Trophoblast cell (in vitro differentiated cells and primary cell): ENCODE measurements around the gene SAMD4B.

Source experiments
- DNase-seq, 2 donors: peaks; one replicate each; pipeline ENCODE4 v3.0.0-alpha.2; 2016
- H2AFZ ChIP-seq: 2 replicates; pipeline ENCODE4 v1.6.1; 2013; ENCODE audit warnings: low read length, moderate library complexity, mild to moderate bottlenecking; ENCODE audit not compliant: insufficient read depth, poor library complexity
- H2AK5ac ChIP-seq: 2 replicates; pipeline ENCODE4 v1.6.1; 2013; ENCODE audit warnings: mild to moderate bottlenecking, low read length
- H2BK120ac ChIP-seq: 2 replicates; pipeline ENCODE4 v1.6.1; 2013; ENCODE audit warnings: low read length, mild to moderate bottlenecking, moderate library complexity; ENCODE audit not compliant: insufficient read depth, poor library complexity
- H2BK12ac ChIP-seq: 2 replicates; pipeline ENCODE4 v1.6.1; 2013; ENCODE audit warnings: mild to moderate bottlenecking, low read length, moderate library complexity
- H2BK5ac ChIP-seq: 2 replicates; pipeline ENCODE4 v1.6.1; 2013; ENCODE audit warnings: low read length, low read depth, moderate library complexity, mild to moderate bottlenecking; ENCODE audit not compliant: poor library complexity
- H3K14ac ChIP-seq: 2 replicates; pipeline ENCODE4 v1.6.1; 2013; ENCODE audit warnings: mild to moderate bottlenecking, low read length
- H3K18ac ChIP-seq: 2 replicates; pipeline ENCODE4 v1.6.1; 2013; ENCODE audit warnings: mild to moderate bottlenecking, low read length
- H3K23ac ChIP-seq: 2 replicates; pipeline ENCODE4 v1.6.1; 2013; ENCODE audit warnings: low read length
- H3K27ac ChIP-seq: 2 replicates; pipeline ENCODE4 v1.5.1; 2013; ENCODE audit warnings: low read depth, mild to moderate bottlenecking, inconsistent platforms, low read length, moderate library complexity
- H3K27me3 ChIP-seq: 2 replicates; pipeline ENCODE4 v1.6.1; 2013; ENCODE audit warnings: inconsistent platforms, mild to moderate bottlenecking, low read length, moderate library complexity; ENCODE audit not compliant: insufficient read depth
- H3K36me3 ChIP-seq, 2 experiments: 1 replicate in 1 of 2; 2 replicates in 1 of 2; pipeline ENCODE4 v1.6.1; 2013; ENCODE audit warnings: low read length in 2 of 2, mild to moderate bottlenecking in 2 of 2, moderate library complexity in 1 of 2; ENCODE audit not compliant: insufficient read depth in 2 of 2, control insufficient read depth in 1 of 2
- H3K4ac ChIP-seq: 2 replicates; pipeline ENCODE4 v1.6.1; 2013; ENCODE audit warnings: low read depth, mild to moderate bottlenecking, low read length, moderate library complexity
- H3K4me1 ChIP-seq, 2 experiments: 1 replicate in 1 of 2; 2 replicates in 1 of 2; pipeline ENCODE4 v1.6.1; 2013; ENCODE audit warnings: low read length in 2 of 2, mild to moderate bottlenecking in 2 of 2, moderate library complexity in 1 of 2; ENCODE audit not compliant: insufficient read depth in 2 of 2, control insufficient read depth in 1 of 2
- H3K4me2 ChIP-seq: 2 replicates; pipeline ENCODE4 v1.6.1; 2013; ENCODE audit warnings: inconsistent platforms, mild to moderate bottlenecking, low read length, moderate library complexity
- H3K4me3 ChIP-seq: 2 replicates; pipeline ENCODE4 v1.5.1; 2013; ENCODE audit warnings: mild to moderate bottlenecking, low read depth, low read length, inconsistent platforms
- H3K79me1 ChIP-seq: one replicate; pipeline ENCODE4 v1.6.1; 2013; ENCODE audit warnings: low read length
- H3K79me2 ChIP-seq: 2 replicates; pipeline ENCODE4 v1.6.1; 2013; ENCODE audit warnings: low read length, mild to moderate bottlenecking; ENCODE audit not compliant: control insufficient read depth, insufficient read depth, poor library complexity
- H3K9ac ChIP-seq: 2 replicates; pipeline ENCODE4 v1.6.1; 2013; ENCODE audit warnings: mild to moderate bottlenecking, low read length
- H3K9me3 ChIP-seq: 2 replicates; pipeline ENCODE4 v1.6.1; 2013; ENCODE audit warnings: low read depth, mild to moderate bottlenecking, control low read depth, inconsistent platforms, low read length; ENCODE audit not compliant: insufficient read depth
- H4K12ac ChIP-seq: 2 replicates; pipeline ENCODE4 v1.6.1; 2013; ENCODE audit warnings: low read depth, mild to moderate bottlenecking, low read length, moderate library complexity
- H4K8ac ChIP-seq: 2 replicates; pipeline ENCODE4 v1.6.1; 2013; ENCODE audit warnings: low read depth, mild to moderate bottlenecking, low read length, moderate library complexity
- H4K91ac ChIP-seq: one replicate; pipeline ENCODE4 v1.6.1; 2013; ENCODE audit warnings: low read depth, mild to moderate bottlenecking, low read length, moderate library complexity
- WGBS: extraction: QIAGEN DNeasy Blood & Tissue Kit; methylation state at CpG from one replicate; pipeline ENCODE4 v1.1.7; 2013; ENCODE audit warnings: missing lambda C conversion rate; ENCODE audit not compliant: insufficient read length, insufficient coverage; ENCODE audit errors: extremely low coverage; 5-methylcytosine and 5-hydroxymethylcytosine counted together

Gene SAMD4B

GRCh38 chr19:39410017-39410830, 68.0 kb downstream of the SAMD4B start:
- peaks cover 30 to 38% of the 10 kb centered on the region in 2 experiments for H3K4me1 ChIP-seq
- peak; percentile 58 to 61 for DNase-seq
- H4K8ac ChIP-seq: peak overlapping the region; percentile 93
- no peak overlapping the region for H3K23ac ChIP-seq
- H2AK5ac ChIP-seq: peak overlapping the region; percentile 91
- peak overlapping the region; percentile 83 for H4K12ac ChIP-seq
- H3K4me3 ChIP-seq: peak overlapping the region; percentile 65
- no peaks in the 10 kb centered on the region for H3K27me3 ChIP-seq
- H3K9me3 ChIP-seq: no peaks in the 10 kb centered on the region
- H3K14ac ChIP-seq: peak overlapping the region; percentile 95
- H2AFZ ChIP-seq: peak overlapping the region; percentile 20
- WGBS: no CpG with 5 or more reads among the region's 35 CpGs
- peak overlapping the region; percentile 91 for H3K9ac ChIP-seq
- peak overlapping the region; percentile 28 for H3K4ac ChIP-seq
- peak overlapping the region; percentile 1 for H2BK12ac ChIP-seq
- peak overlapping the region; percentile 96 for H2BK120ac ChIP-seq
- peak overlapping the region; percentile 98 for H3K27ac ChIP-seq
- H3K4me2 ChIP-seq: peak overlapping the region; percentile 93
- H4K91ac ChIP-seq: peak overlapping the region; percentile 97
- peaks cover 48% of the 10 kb centered on the region for H3K79me2 ChIP-seq
- peaks cover 15 to 16% of the 10 kb centered on the region in 2 experiments for H3K36me3 ChIP-seq
- H3K79me1 ChIP-seq: peaks cover 42% of the 10 kb centered on the region
- peak overlapping the region; percentile 92 for H2BK5ac ChIP-seq
- H3K18ac ChIP-seq: peak overlapping the region; percentile 64

GRCh38 chr19:39410831-39411080, 68.5 kb downstream of the SAMD4B start:
- Histone ChIP-seq H2AFZ (no peak overlapping the region), H4K8ac (no peak overlapping the region), H3K36me3 (peaks cover 21% of the 10 kb centered on the region in 2 experiments), H3K4ac (no peak overlapping the region), H3K4me3 (no peak overlapping the region), H4K91ac (peak overlapping the region; percentile 97), H3K14ac (peak overlapping the region; percentile 95), H2BK5ac (peak overlapping the region; percentile 92), H3K79me2 (peaks cover 48% of the 10 kb centered on the region), H3K4me2 (peak overlapping the region; percentile 93), H3K9me3 (no peaks in the 10 kb centered on the region), H4K12ac (peak overlapping the region; percentile 73), H3K23ac (no peak overlapping the region), H3K27me3 (no peaks in the 10 kb centered on the region), H2BK12ac (peak overlapping the region; percentile 1), H3K4me1 (peaks cover 30 to 39% of the 10 kb centered on the region in 2 experiments), H3K27ac (peak overlapping the region; percentile 98), H3K9ac (no peak overlapping the region), H2BK120ac (peak overlapping the region; percentile 96), H3K18ac (peak overlapping the region; percentile 64), H3K79me1 (peaks cover 42% of the 10 kb centered on the region), H2AK5ac (peak overlapping the region; percentile 88)
- DNase-seq: no peak
- WGBS: no CpG with 5 or more reads among the region's 1 CpG

GRCh38 chr19:39411081-39411831, 69.0 kb downstream of the SAMD4B start:
- no peak overlapping the region for H2AFZ ChIP-seq
- WGBS: 100% methylated on average over 1 of the region's 9 CpGs

GRCh38 chr19:39411832-39412099, 69.5 kb downstream of the SAMD4B start:
- no peak overlapping the region for H2BK120ac ChIP-seq
- no peak overlapping the region for H2BK5ac ChIP-seq
- peaks cover 31% of the 10 kb centered on the region in 2 experiments for H3K36me3 ChIP-seq
- H3K79me2 ChIP-seq: peaks cover 45% of the 10 kb centered on the region
- no peak overlapping the region for H4K12ac ChIP-seq
- no peak overlapping the region for H2AK5ac ChIP-seq
- no peak overlapping the region for H3K14ac ChIP-seq
- H3K9ac ChIP-seq: no peak overlapping the region
- peaks cover 30 to 36% of the 10 kb centered on the region in 2 experiments for H3K4me1 ChIP-seq
- no peaks in the 10 kb centered on the region for H3K9me3 ChIP-seq
- no peak overlapping the region for H3K23ac ChIP-seq
- no peak overlapping the region for H3K4me3 ChIP-seq
- no peak overlapping the region for H3K4ac ChIP-seq
- H2AFZ ChIP-seq: no peak overlapping the region
- WGBS: no CpG with 5 or more reads among the region's 7 CpGs
- no peak overlapping the region for H4K8ac ChIP-seq
- peak; percentile 94 to 98 for DNase-seq
- peak overlapping the region; percentile 18 for H3K4me2 ChIP-seq
- H3K79me1 ChIP-seq: peaks cover 41% of the 10 kb centered on the region
- H3K27me3 ChIP-seq: no peaks in the 10 kb centered on the region
- H4K91ac ChIP-seq: no peak overlapping the region
- H3K18ac ChIP-seq: no peak overlapping the region
- no peak overlapping the region for H3K27ac ChIP-seq
- H2BK12ac ChIP-seq: no peak overlapping the region

More at GRCh38 chr19:39411081-39411831, 69.0 kb downstream of the SAMD4B start:
- H3K27ac ChIP-seq: no peak overlapping the region
- peak overlapping the region; percentile 44 for H4K12ac ChIP-seq
- peak overlapping the region; percentile 3 for H2AK5ac ChIP-seq
- H3K79me2 ChIP-seq: peaks cover 47% of the 10 kb centered on the region
- H3K4me1 ChIP-seq: peaks cover 30 to 36% of the 10 kb centered on the region in 2 experiments
- H3K27me3 ChIP-seq: no peaks in the 10 kb centered on the region
- peak in 1 of 2 donors; percentile 51 for DNase-seq
- no peak overlapping the region for H3K4ac ChIP-seq
- H2BK12ac ChIP-seq: no peak overlapping the region
- no peaks in the 10 kb centered on the region for H3K9me3 ChIP-seq
- peak overlapping the region; percentile 13 for H3K14ac ChIP-seq
- H4K91ac ChIP-seq: no peak overlapping the region
- no peak overlapping the region for H3K4me3 ChIP-seq
- peaks cover 42% of the 10 kb centered on the region for H3K79me1 ChIP-seq
- no peak overlapping the region for H2BK5ac ChIP-seq
- no peak overlapping the region for H3K9ac ChIP-seq
- no peak overlapping the region for H2BK120ac ChIP-seq
- peaks cover 26% of the 10 kb centered on the region in 2 experiments for H3K36me3 ChIP-seq
- peak overlapping the region; percentile 18 for H3K4me2 ChIP-seq
- H3K23ac ChIP-seq: no peak overlapping the region
- no peak overlapping the region for H3K18ac ChIP-seq
- no peak overlapping the region for H4K8ac ChIP-seq
